ENCODE data around the gene STAT3.

The STAT3 gene

DNA sequence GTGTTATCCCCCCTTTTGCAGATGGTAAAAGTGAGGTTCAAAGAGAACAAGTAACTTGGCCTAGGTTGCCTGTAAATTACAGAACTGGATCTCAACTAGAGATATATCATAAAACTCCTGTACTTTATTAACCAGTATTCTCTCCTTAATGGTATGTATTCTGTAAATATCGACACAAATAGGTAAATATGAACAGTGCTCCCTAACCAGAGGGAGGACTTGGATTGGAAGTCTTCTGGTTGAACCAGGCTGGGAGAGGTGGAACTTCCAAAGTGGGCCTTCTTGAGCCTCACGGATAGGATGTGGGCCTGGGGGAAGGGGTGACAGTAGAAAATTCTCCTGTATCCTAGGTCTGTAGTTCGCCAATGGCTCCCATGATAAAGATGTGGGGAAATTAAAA lies 92.2 kb downstream of the STAT3 start:
- H3K27ac ChIP-seq, result no peak overlapping the region
- H3K4me3 ChIP-seq, result no peak overlapping the region
- DNase-seq (ENCODE audit: low spot score), result no peak
- TF ChIP-seq, protein P1, sequence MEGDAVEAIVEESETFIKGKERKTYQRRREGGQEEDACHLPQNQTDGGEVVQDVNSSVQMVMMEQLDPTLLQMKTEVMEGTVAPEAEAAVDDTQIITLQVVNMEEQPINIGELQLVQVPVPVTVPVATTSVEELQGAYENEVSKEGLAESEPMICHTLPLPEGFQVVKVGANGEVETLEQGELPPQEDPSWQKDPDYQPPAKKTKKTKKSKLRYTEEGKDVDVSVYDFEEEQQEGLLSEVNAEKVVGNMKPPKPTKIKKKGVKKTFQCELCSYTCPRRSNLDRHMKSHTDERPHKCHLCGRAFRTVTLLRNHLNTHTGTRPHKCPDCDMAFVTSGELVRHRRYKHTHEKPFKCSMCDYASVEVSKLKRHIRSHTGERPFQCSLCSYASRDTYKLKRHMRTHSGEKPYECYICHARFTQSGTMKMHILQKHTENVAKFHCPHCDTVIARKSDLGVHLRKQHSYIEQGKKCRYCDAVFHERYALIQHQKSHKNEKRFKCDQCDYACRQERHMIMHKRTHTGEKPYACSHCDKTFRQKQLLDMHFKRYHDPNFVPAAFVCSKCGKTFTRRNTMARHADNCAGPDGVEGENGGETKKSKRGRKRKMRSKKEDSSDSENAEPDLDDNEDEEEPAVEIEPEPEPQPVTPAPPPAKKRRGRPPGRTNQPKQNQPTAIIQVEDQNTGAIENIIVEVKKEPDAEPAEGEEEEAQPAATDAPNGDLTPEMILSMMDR (IDR thresholded peaks at IDR 0.05), result no peak

DNA sequence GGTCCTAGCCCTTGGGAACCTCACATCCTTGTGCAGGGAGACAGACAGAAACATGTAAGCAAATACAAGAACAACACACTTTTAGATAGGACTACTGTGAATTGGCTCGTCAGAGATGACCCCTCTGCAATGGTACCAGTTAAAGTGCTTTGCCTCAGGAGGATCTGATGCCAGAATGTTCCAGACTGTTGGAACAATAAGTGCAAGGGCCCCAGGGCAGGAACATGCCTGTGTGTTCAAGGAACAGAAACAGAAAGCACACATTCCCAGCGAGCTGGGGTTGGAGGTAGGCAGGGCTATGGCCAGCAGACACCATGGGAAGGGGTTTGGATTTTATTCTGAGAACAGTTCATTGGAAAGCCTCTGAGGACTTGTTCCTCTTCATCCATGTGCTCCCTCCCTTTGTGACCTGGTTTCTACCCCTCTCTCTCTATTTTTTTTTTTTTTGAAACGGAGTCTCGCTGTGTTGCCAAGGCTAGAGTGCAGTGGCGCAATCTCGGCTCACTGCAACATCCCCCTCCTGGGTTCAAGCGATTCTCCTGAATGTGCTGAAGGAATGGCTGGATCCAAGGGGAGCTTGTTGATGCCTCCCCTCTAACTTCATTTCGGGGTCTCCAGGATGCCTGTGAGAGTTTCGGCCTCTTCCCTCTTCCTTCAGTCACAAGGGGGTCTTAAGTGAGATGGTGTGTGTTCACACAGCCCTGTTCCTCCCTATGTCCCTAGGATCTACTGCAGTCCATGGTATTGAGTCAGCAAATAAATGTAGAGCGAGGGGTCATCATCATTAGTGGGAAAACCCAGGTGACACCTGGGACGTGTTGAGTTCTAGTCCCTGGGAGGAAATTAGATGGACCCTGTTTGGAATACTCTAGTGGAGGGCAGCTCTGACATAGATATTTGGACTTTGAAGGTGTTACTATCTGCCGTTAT lies 93.5 kb downstream of the STAT3 start:
- no peak for DNase-seq (ENCODE audit: low spot score)
- TF ChIP-seq, protein P1 (IDR thresholded peaks at IDR 0.05), result no peak
- H3K27ac ChIP-seq, result no peak overlapping the region
- no peak overlapping the region for H3K4me3 ChIP-seq

DNA sequence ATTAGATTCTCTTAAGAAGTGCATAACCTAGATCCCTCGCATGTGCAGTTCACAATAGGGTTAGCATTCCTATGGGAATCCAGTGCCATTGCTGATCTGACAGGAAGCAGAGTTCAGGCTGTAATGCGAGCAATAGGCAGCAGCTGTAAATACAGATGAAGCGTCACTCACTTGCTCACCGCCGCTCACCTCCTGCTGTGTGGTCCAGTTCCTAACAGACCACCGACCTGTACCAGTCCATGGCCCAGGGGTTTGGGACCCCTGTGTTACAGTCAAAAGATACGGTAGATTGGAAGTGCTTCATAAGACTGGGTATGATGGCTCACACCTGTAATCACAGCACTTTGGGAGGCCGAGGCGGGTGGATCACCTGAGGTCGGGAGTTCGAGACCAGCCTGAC lies 97.1 kb downstream of the STAT3 start:
- Histone ChIP-seq H3K4me3 (no peak overlapping the region), H3K27ac (no peak overlapping the region)
- DNase-seq (ENCODE audit: low spot score), result peak; percentile 58
- TF ChIP-seq, protein P1 (IDR thresholded peaks at IDR 0.05), result no peak

DNA sequence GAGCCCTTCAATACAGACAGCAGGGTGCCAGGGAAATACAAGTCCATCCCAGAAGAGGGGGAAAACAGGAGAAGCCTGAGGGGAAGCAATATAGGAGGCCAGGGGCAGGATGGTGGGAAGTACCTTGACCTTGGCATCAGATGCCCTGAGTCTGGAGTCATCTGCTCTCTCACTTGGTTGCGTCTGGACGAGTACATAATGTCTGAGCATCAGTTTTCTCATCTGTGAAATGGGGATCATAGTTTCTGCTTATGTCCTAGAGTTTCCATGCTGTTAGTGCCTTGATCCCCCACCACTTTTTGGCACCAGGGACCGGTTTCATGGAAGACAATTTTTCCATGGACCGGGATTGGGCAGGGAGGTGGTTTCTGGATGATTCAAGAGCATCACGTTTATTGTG lies 97.7 kb downstream of the STAT3 start:
- no peak overlapping the region for H3K4me3 ChIP-seq
- DNase-seq (ENCODE audit: low spot score), result peak; percentile 58
- TF ChIP-seq, protein P1 (IDR thresholded peaks at IDR 0.05), result no peak
- peak overlapping the region in 1 of 2 donors; percentile 24 for H3K27ac ChIP-seq

DNA sequence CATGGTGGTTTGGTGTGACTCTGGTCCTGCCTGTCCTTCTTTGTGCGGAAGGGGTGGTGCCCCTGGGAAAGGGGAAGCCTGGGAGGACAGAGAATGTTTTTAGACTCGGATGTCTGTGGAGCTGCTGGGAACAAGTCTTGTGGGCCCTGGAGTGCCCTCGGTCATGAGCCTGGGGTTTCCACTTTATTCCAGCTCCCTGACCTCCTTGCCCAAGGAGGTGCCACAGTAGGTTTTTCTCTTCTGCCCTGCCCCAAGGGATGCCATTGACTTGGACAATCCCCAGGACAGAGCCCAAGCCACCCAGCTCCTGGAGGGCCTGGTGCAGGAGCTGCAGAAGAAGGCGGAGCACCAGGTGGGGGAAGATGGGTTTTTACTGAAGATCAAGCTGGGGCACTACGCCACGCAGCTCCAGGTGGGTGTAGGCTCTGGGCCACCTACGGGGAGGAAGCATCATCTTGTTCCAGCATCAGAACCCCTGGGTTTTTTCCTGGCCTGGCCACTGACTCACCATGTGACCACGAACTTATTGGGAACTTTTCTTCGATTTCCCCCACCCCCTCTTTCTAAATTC lies 98.5 kb downstream of the STAT3 start:
- TF ChIP-seq, protein P1 (IDR thresholded peaks at IDR 0.05), result no peak
- peak; percentile 76 for DNase-seq (ENCODE audit: low spot score)
- H3K4me3 ChIP-seq, result peak overlapping the region; percentile 95
- peak overlapping the region; percentile 86 to 96 for H3K27ac ChIP-seq

DNA sequence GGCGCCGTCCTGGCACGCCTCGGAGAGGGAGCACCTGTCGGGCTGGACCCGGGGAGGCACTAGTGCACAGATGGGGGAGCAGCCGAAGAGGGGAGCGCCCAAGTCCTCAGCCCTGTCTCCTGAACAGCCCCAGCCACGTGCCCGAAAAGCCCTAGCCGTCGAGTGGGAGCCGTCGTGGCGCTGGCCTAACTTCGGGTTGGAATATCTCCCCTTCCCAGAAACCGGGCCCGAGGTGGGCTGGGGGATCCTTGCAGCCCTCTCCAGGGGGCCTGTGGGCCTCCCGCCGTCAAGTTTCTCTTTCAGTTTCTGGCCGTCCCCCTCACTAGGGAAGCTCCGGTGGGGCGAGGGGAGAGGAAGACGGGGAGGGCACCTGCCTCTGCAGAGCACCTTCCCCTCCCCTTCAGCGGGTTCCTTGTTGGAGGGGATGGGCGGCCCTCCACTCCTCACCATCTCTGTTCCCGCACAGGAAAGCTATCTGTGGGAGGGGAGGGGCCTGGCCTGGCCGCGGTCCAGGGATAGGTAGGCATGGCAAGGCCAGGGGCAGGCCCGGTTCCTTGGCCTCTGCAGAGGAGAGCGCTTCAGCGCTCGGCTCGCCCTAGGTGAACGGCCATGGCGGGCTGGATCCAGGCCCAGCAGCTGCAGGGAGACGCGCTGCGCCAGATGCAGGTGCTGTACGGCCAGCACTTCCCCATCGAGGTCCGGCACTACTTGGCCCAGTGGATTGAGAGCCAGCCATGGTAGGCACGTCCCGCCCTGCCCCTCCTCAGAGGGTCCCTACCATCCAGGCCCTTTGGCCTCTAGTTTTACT lies 99.2 kb downstream of the STAT3 start:
- Histone ChIP-seq H3K4me3 (peak overlapping the region; percentile 95), H3K27ac (peak overlapping the region; percentile 86 to 96)
- TF ChIP-seq, protein P1 (IDR thresholded peaks at IDR 0.05), result no peak
- DNase-seq (ENCODE audit: low spot score), result peak; percentile 77

Measured in coronary artery (tissue), 2 donors.